Measurements from ENCODE around the gene USF2.

DNA sequence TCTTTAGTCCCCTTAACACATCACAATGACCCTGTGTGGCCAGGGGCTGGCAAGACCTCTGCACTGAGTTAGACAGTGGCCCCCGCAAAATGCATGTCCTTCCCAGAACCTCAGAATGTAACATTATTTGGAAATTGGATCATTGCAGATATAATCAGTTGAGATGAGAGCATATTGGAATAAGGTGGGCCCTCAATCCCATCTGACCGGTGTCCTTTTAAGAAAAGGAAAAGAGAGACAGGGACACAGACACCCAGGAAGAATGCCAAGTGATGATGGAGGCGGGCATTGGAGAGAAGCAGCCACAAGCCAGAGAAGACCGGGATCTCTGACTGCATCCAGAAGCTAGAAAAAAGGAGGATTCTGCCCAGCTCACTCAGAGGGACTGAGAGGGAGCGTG lies 42.0 kb upstream of the USF2 start:
- TF ChIP-seq, protein P1, sequence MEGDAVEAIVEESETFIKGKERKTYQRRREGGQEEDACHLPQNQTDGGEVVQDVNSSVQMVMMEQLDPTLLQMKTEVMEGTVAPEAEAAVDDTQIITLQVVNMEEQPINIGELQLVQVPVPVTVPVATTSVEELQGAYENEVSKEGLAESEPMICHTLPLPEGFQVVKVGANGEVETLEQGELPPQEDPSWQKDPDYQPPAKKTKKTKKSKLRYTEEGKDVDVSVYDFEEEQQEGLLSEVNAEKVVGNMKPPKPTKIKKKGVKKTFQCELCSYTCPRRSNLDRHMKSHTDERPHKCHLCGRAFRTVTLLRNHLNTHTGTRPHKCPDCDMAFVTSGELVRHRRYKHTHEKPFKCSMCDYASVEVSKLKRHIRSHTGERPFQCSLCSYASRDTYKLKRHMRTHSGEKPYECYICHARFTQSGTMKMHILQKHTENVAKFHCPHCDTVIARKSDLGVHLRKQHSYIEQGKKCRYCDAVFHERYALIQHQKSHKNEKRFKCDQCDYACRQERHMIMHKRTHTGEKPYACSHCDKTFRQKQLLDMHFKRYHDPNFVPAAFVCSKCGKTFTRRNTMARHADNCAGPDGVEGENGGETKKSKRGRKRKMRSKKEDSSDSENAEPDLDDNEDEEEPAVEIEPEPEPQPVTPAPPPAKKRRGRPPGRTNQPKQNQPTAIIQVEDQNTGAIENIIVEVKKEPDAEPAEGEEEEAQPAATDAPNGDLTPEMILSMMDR (IDR thresholded peaks at IDR 0.05) = no peak
- no peak for TF ChIP-seq CBX8 (IDR thresholded peaks at IDR 0.05)

All from A549 (cell line).